Hematopoietic multipotent progenitor cell treated with erythropoietin and hydrocortisone succinate and interleukin-3 and kit ligand, for 4 days (in vitro differentiated cells): ENCODE data around the gene LSM8.
A peak's percentile ranks its signal among the peaks of the same experiment; 100 is the strongest.
"Not testable (repeated sequence)": the region's sequence is repeated elsewhere in the genome, so short reads cannot be mapped to it uniquely, and the experiment has no call there.

Source experiments
- DNase-seq: peaks from one replicate; pipeline ENCODE4 v3.0.0-alpha.2; 2015

Gene LSM8

GRCh38 chr7:118183786-118184564 is at the start of gene LSM8:
LSM8 (plus strand) TSS chr7:118184164; CDS start chr7:118184224, 60 bp downstream.
- peak; percentile 99 for DNase-seq

GRCh38 chr7:118134420-118134819 is 49.5 kb upstream of the LSM8 start:
- DNase-seq: not testable (repeated sequence)

- DNase-seq: no peak
Measured at GRCh38 chr7:118140468-118140867, 43.5 kb upstream of the LSM8 start.

GRCh38 chr7:118142012-118142411 is 42.0 kb upstream of the LSM8 start:
- no peak for DNase-seq

- DNase-seq: peak; percentile 71
Measured at GRCh38 chr7:118148930-118149329, 35.0 kb upstream of the LSM8 start.

DNA sequence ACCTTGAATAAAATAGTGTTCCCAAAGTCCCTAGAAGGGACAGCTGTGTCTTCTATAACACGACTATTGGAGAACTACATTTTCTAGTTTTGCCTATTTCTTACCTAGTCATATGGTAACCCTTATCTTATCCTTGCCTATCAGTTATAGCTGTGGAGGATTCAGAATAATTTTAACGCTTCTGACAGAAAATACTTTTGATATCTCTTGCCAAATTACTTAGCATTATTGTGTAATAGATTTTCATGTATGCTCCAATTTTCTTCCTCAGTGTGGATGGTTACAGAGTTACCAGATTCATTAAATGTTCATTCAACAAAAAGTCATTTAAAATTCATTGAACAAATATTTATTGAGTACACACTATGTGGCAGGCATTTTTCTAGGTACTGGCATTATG is 34.6 kb upstream of the LSM8 start:
- DNase-seq: no peak

- DNase-seq: no peak
Measured at GRCh38 chr7:118151671-118152070, 32.3 kb upstream of the LSM8 start.

DNA sequence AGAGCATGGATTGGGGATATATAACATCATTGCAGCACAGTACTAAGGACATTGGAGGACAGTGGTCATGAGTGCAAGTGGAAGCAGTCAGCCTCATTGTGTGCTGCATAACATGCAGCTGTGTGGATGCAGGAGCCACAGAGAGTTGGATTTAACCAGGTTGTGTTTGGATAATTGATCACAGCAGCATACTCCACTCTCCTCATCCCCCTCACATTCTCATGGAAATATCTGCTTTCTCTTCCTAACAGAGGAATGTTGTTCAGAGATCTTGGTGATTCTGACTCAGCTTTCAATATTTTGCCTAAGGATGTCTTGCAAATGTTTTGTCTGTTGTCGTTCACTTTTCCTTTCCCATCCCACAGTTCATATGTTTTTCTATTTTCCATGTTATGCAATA is 31.8 kb upstream of the LSM8 start:
- no peak for DNase-seq

DNA sequence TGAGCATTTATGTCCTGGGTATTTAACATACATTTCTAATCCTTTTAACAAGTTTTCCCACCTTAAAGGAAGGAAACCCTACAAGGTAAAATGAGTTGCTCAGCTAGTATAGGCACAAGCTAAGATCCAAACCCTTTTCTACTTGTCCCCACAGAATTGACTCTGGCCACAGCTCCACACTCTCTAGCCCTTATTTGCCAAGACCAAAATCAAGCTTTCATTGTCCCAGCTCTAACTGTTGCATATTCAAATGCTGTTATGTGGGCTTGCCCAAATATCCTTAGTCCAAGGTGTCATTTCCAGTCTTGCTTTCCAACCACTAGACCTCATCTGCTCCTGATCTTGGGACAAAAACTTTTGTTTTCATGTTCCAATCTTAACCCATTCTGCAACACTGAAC is 31.3 kb upstream of the LSM8 start:
- no peak for DNase-seq

GRCh38 chr7:118153551-118154177 is 30.3 kb upstream of the LSM8 start:
- peak; percentile 83 for DNase-seq

DNA sequence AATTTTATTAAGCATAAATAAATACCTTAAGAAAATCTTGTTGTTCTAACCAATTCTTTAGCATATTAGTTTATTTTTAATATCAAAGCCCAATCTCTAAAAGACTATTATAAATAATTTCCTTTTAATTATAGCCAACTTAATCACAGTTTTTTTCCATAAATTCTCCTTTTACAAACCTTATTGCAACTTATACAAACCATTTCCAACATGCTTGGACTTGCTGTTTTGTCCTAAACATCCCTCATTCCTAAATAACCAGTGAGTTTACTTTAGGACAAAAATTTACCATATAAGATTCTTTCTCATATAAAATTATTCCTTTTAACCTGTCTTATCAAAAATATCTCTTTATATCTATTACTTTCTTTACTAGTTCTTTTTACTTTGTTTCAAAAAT is 25.2 kb upstream of the LSM8 start:
- no peak for DNase-seq

- DNase-seq: peak; percentile 18
Measured at GRCh38 chr7:118169146-118169545, 14.8 kb upstream of the LSM8 start.

GRCh38 chr7:118175740-118176139 is 8.2 kb upstream of the LSM8 start:
- DNase-seq: no peak

GRCh38 chr7:118179191-118179590 is 4.8 kb upstream of the LSM8 start:
- DNase-seq: no peak

GRCh38 chr7:118182593-118183427 is 1.2 kb upstream of the LSM8 start:
- peak; percentile 33 for DNase-seq

GRCh38 chr7:118183428-118183785 is 557 bp upstream of the LSM8 start:
- peak; percentile 38 for DNase-seq

- DNase-seq: peak; percentile 39
Measured at GRCh38 chr7:118184565-118184940, 589 bp downstream of the LSM8 start.

DNA sequence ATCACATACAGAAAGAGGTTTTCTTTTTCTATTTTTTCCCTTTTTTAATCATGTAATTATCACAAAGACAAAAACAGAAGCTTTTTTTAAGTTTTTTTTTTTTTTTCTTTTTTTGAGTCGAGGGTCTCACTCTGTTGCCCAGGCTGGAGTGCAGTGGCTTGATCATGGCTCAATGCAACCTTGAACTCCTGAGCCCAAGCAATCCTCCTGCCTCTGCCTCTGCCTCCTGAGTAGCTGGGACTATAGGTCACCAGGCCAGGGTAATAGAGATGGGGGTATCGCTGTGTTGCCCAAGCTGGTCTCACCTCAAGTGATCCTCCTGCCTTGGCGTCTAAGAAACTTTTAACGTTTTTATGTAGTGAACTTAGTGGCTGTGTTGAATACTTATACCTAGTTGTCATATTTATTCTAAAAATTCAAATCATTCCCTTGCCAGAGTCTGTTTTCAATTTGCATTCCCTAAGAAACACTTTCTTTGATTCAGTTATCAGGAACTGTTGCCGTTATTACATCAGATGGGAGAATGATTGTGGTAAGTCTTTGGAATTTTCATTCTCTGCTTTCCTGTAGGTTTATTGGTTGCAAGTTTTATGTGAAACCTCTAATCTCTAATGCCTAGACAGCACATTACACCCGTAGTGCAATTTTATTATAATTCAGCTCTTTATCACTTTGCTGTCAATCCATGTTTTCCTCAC is 1.3 kb downstream of the LSM8 start:
- no peak for DNase-seq

DNA sequence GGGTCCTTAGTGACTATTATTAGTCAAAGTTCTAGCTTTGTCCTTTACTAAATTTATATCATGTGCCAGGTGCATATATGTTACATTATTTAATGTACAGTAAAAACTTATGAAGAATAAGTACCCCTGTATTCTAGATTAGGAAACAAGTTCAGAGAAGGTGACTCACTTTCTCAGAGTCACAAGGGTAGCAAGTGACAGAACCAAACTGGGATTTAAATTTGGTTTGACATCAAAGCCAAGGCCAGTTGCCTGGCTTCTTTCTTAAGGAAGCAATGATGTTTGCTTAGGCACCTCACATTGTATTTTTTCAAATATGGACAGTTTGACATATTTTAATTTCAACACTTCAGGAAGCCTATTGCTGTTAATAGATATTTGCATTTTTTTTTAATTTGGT is 2.5 kb downstream of the LSM8 start:
- DNase-seq: peak; percentile 21

GRCh38 chr7:118194571-118194970 is 10.6 kb downstream of the LSM8 start:
- DNase-seq: no peak

DNA sequence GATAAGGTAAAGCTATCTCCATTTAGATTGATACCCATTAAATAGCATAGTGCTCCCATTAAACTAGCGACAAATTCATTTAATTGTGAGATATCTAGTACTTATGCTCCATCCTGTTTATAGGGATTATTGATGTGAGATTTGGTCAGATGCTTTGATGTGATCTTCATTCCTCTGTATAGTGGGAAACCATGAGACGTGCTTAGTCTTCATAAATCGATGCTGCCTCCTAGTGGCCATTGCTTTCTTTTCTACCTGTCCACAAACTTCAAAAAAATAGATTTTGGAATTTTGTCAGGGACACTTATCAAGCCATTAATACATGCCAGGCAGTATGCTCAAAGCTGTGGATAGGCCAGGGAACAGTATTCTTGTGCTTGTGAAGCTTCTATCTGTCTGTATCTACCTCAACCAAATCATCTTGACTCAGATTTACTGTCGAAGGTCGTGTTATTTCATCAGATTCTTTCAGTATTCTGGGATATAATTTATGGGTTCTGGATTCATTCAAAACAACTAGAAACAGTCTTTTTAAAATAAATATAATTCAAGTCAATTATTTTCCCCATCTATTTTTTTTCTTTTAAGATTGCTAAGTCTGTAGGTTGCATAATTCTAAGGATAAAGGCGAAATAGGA is 12.0 kb downstream of the LSM8 start:
- DNase-seq: peak; percentile 84

GRCh38 chr7:118202061-118202460 is 18.1 kb downstream of the LSM8 start:
- no peak for DNase-seq
